Neural progenitor cell (in vitro differentiated cells): ENCODE data around the gene CCDC80. TPM values are rescaled to one million over a fixed set of nuclear protein-coding genes. Genes with fewer than 3 reads are reported as not detected.

ENCODE experiments used
- DNase-seq: peaks from one replicate; pipeline ENCODE4 v3.0.0-alpha.2; 2016; ENCODE audit warnings: low spot score
- H2AFZ ChIP-seq: fragments of 200-600 bp; sonication (generic); replicated peaks from 2 replicates; pipeline ENCODE4 v1.6.1; 2016; ENCODE audit warnings: antibody characterized with exemption
- H3F3A ChIP-seq: fragments of 200-600 bp; sonication (generic); 2 replicates; pipeline ENCODE4 v1.6.1; 2016; ENCODE audit warnings: antibody characterized with exemption, low read depth
- H3K27ac ChIP-seq: fragments of 200-600 bp; sonication (generic); 2 replicates; pipeline ENCODE4 v1.5.1; 2016; ENCODE audit warnings: mild to moderate bottlenecking
- H3K27me3 ChIP-seq: fragments of 200-600 bp; sonication (generic); 2 replicates; pipeline ENCODE4 v1.6.1; 2016; ENCODE audit warnings: mild to moderate bottlenecking, moderate library complexity
- H3K36me3 ChIP-seq: fragments of 200-600 bp; sonication (generic); 2 replicates; pipeline ENCODE4 v1.5.1; 2016
- H3K4me1 ChIP-seq: fragments of 200-600 bp; sonication (generic); 2 replicates; pipeline ENCODE4 v1.6.1; 2016; ENCODE audit warnings: mixed run types
- H3K4me2 ChIP-seq: fragments of 200-600 bp; sonication (generic); 2 replicates; pipeline ENCODE4 v1.6.1; 2016
- H3K4me3 ChIP-seq: fragments of 200-600 bp; sonication (generic); 2 replicates; pipeline ENCODE4 v1.5.1; 2016
- H3K79me2 ChIP-seq: fragments of 200-600 bp; sonication (generic); 2 replicates; pipeline ENCODE4 v1.6.1; 2016; ENCODE audit warnings: low read depth
- H3K9ac ChIP-seq: fragments of 200-600 bp; sonication (generic); 2 replicates; pipeline ENCODE4 v1.6.1; 2016
- H3K9me3 ChIP-seq: fragments of 200-600 bp; sonication (generic); 2 replicates; pipeline ENCODE4 v1.5.1; 2016; ENCODE audit warnings: low read depth
- H4K20me1 ChIP-seq: fragments of 200-600 bp; sonication (generic); 2 replicates; pipeline ENCODE4 v1.6.1; 2016; ENCODE audit warnings: low read depth
- H3K27ac Mint-ChIP-seq: 3 replicates; pipeline ENCODE4 v1.8.0; 2021; ENCODE audit warnings: mixed read lengths
- H3K27me3 Mint-ChIP-seq: 2 replicates; pipeline ENCODE4 v1.8.0; 2022; ENCODE audit warnings: low read depth, mild to moderate bottlenecking, inconsistent platforms, moderate library complexity, mixed read lengths; ENCODE audit not compliant: insufficient read depth
- H3K36me3 Mint-ChIP-seq: 3 replicates; pipeline ENCODE4 v1.8.0; 2021; ENCODE audit warnings: mixed read lengths
- H3K4me1 Mint-ChIP-seq: 3 replicates; pipeline ENCODE4 v1.8.0; 2021; ENCODE audit warnings: mixed read lengths
- H3K4me3 Mint-ChIP-seq: 3 replicates; pipeline ENCODE4 v1.8.0; 2021; ENCODE audit warnings: mild to moderate bottlenecking, moderate library complexity, mixed read lengths
- H3K9me3 Mint-ChIP-seq: 3 replicates; pipeline ENCODE4 v1.8.0; 2020; ENCODE audit warnings: mixed read lengths
- CTCF ChIP-seq: fragments of 200-600 bp; sonication (generic); IDR thresholded peaks from 2 replicates; pipeline ENCODE4 v1.5.1; 2017; ENCODE audit warnings: antibody characterized with exemption, mild to moderate bottlenecking
- EZH2 ChIP-seq: fragments of 200-600 bp; sonication (generic); IDR thresholded peaks from 2 replicates; pipeline ENCODE4 v1.6.1; 2017; ENCODE audit warnings: antibody characterized with exemption, mild to moderate bottlenecking, moderate library complexity
- EZH2phosphoT487 ChIP-seq: fragments of 200-600 bp; sonication (generic); IDR thresholded peaks from 2 replicates; pipeline ENCODE4 v1.6.1; 2017; ENCODE audit warnings: antibody characterized with exemption
- total RNA-seq: library from RNA; depleted of rRNA; stranded (reverse); fragments of >200 nt; gene quantifications from 2 replicates; pipeline ENCODE4 v1.2.3, GENCODE V29; 2015; ENCODE audit warnings: low replicate concordance

Gene CCDC80
- total RNA-seq, 1 donor from 2014 or later = 21.5 TPM

GRCh38 chr3:112687211-112687610, 46.3 kb upstream of the CCDC80 start:
- no peak for TF ChIP-seq CTCF
- no peak for TF ChIP-seq EZH2phosphoT487
- TF ChIP-seq EZH2 = no peak
- H3K79me2 ChIP-seq = no peaks in the 10 kb centered on the region
- no peaks in the 10 kb centered on the region for H4K20me1 ChIP-seq
- no peak overlapping the region for H2AFZ ChIP-seq
- H3K9ac ChIP-seq = no peak overlapping the region
- H3K4me3 Mint-ChIP-seq = no peak overlapping the region
- peak; percentile 3 for DNase-seq
- H3K9me3 ChIP-seq = no peaks in the 10 kb centered on the region
- H3K4me1 Mint-ChIP-seq = peaks cover 31% of the 10 kb centered on the region
- peaks cover 5% of the 10 kb centered on the region for H3K9me3 Mint-ChIP-seq
- peaks cover 33% of the 10 kb centered on the region for H3K4me1 ChIP-seq
- H3K4me3 ChIP-seq = no peak overlapping the region
- H3K4me2 ChIP-seq = peak overlapping the region; percentile 53
- no peaks in the 10 kb centered on the region for H3K36me3 ChIP-seq
- no peaks in the 10 kb centered on the region for H3K27me3 Mint-ChIP-seq
- no peak overlapping the region for H3K27ac ChIP-seq
- H3F3A ChIP-seq = peaks cover 6% of the 10 kb centered on the region
- H3K27me3 ChIP-seq = no peaks in the 10 kb centered on the region
- peaks cover under 1% of the 10 kb centered on the region for H3K36me3 Mint-ChIP-seq
- H3K27ac Mint-ChIP-seq = no peak overlapping the region

GRCh38 chr3:112685956-112686799, 45.2 kb upstream of the CCDC80 start:
- peak; percentile 52 for DNase-seq
- Histone ChIP-seq H3K4me3 (no peak overlapping the region), H3K9ac (no peak overlapping the region), H3K27ac (no peak overlapping the region), H3F3A (peaks cover 6% of the 10 kb centered on the region), H3K9me3 (no peaks in the 10 kb centered on the region), H2AFZ (no peak overlapping the region), H3K4me2 (peak overlapping the region; percentile 53), H4K20me1 (no peaks in the 10 kb centered on the region), H3K36me3 (no peaks in the 10 kb centered on the region), H3K79me2 (no peaks in the 10 kb centered on the region), H3K27me3 (no peaks in the 10 kb centered on the region), H3K4me1 (peaks cover 33% of the 10 kb centered on the region)
- peaks cover 3% of the 10 kb centered on the region for H3K9me3 Mint-ChIP-seq
- H3K36me3 Mint-ChIP-seq = no peaks in the 10 kb centered on the region
- TF ChIP-seq EZH2phosphoT487 = no peak
- no peak for TF ChIP-seq CTCF
- TF ChIP-seq EZH2 = no peak
- no peaks in the 10 kb centered on the region for H3K27me3 Mint-ChIP-seq
- peaks cover 31% of the 10 kb centered on the region for H3K4me1 Mint-ChIP-seq
- H3K27ac Mint-ChIP-seq = peak overlapping the region; percentile 76
- H3K4me3 Mint-ChIP-seq = no peak overlapping the region

- Histone ChIP-seq H3K9me3 (no peaks in the 10 kb centered on the region), H3K79me2 (no peaks in the 10 kb centered on the region), H3K9ac (no peak overlapping the region), H3K27me3 (no peaks in the 10 kb centered on the region), H3K4me2 (no peak overlapping the region), H3K36me3 (no peaks in the 10 kb centered on the region), H4K20me1 (no peaks in the 10 kb centered on the region), H3F3A (peaks cover 6% of the 10 kb centered on the region), H2AFZ (no peak overlapping the region), H3K4me1 (peaks cover 32% of the 10 kb centered on the region), H3K27ac (no peak overlapping the region), H3K4me3 (no peak overlapping the region)
- Mint-ChIP-seq H3K4me3 (no peak overlapping the region), H3K9me3 (no peaks in the 10 kb centered on the region), H3K4me1 (peaks cover 26% of the 10 kb centered on the region), H3K36me3 (no peaks in the 10 kb centered on the region), H3K27ac (no peak overlapping the region), H3K27me3 (no peaks in the 10 kb centered on the region)
- no peak for TF ChIP-seq CTCF
- no peak for TF ChIP-seq EZH2phosphoT487
- no peak for TF ChIP-seq EZH2
- DNase-seq = no peak
Measured at GRCh38 chr3:112685420-112685819, 44.5 kb upstream of the CCDC80 start.
